IPS-NIHi11 (cell line): Measurements from ENCODE around the gene ZZZ3.
"Not testable (repeated sequence)": the region's sequence is repeated elsewhere in the genome, so short reads cannot be mapped to it uniquely, and the experiment has no call there.

Experiments used
- DNase-seq: peaks from one replicate; pipeline ENCODE4 v3.0.0; 2012; ENCODE audit warnings: mixed read lengths, low spot score

Gene ZZZ3

DNA sequence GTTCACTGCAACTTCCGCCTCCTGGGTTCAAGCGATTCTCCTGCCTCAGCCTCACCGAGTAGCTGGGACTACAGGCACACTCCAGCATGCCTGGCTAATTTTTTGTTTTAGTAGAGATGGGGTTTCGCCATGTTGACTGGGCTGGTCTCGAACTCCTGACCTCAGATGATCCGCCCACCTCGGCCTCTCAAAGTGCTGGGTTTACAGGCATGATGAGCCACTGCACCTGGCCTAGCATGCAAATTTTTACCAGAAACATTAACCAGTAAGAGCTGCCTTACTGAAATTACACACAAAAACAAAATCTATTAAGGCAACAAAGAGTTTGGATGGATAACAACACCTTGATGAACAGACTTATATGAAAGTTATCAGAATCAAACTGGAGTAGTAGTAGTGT is 12.1 kb downstream of the ZZZ3 start:
- DNase-seq = no peak

DNA sequence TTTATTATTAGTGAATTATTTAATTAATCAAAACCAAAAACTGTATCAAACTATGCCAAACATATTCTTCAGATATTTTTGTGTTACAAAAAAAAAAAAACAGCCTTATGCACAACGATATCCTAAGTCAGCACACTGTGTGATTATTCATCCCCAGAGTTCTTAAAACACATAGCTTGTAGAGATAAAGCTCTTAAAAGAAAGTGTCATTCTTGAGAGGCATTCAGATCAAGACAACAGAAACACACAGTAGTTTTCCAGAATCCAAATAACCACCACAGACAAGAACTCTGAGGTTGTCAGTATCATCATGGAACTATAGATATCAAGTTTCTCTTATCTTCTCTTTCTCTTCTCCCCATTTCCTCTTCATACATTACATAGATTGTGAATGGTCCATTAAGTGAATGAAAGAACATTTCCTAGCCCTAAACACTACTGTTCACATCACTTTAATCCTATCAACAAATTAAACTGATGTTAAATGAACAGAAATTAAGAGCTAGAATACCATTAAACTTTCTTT is 13.5 kb downstream of the ZZZ3 start:
- DNase-seq = no peak

DNA sequence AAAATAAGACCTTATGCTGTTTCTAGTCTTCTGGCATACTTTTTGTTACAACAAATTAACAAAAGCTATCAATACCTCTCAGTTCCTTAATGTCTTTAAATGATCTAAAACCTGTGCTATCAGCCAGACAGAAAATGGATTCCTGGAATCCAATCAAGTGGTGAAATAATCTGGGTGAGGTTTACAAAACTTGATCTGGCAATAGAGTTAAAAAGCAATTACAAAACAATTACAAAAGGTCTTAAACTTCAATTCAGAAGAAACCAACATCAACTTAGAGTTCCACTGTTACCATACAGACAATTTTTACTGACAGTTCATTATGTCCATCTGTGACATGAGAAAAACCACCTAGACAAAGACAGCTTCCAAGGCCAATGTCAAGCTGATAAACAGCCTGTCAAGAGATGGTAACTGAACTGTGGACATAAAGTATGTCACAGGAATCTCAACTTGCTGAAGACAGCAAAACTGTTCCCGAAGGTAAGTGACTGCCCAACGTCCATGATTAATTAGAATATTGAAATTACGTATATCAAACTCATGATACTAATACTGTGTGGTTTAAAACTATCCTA is 17.4 kb downstream of the ZZZ3 start:
- DNase-seq = no peak

DNA sequence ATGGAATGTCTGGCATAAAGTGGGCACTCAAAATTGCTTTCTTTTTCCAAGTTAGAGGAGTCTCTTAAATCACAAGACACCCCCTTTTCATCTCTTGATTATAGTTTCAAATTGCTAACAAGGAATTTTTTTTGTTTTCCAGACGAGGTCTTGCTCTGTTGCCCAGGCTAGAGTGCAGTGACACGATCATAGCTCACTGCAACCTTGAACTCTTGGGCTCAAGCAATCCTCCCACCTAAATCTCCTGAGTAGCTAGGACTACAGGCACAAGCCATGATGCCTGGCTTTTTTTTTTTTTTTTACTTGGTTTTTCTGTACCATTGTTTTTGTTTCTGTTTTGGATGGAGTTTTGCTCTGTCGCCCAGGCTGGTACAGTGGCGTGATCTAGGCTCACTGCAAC is 20.8 kb downstream of the ZZZ3 start:
- DNase-seq = no peak

DNA sequence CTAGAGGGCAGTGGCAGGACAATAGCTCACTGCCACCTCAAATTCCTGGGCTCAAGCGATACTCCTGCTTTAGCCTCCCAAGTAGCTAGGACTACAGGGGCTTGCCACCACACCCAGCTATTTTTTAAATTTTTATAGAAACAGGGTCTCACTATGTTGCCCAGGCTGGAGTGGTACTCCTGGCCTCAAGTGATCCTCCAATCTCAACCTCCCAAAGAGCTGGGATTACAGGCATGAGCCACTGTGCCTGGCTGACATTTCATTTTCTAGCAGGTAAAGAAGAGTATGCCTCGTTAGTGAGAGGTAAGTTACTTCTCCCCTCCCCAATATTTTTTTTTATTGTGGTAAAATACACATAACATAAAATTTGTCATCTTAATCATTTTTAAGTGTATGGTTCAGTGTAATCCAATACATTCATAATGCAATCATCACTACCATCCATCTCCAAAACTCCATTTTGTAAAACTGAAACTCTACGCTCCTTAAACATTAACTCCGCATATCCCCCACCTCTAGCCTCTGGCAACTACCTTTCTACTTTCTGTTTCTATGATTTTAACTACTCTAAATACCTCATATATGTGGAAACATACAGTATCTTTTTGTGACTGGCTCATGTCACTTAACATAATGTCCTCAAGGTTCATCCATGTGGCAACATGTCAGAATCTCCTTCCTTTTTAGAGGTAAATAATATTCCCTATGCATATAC is 22.4 kb downstream of the ZZZ3 start:
- DNase-seq = no peak

DNA sequence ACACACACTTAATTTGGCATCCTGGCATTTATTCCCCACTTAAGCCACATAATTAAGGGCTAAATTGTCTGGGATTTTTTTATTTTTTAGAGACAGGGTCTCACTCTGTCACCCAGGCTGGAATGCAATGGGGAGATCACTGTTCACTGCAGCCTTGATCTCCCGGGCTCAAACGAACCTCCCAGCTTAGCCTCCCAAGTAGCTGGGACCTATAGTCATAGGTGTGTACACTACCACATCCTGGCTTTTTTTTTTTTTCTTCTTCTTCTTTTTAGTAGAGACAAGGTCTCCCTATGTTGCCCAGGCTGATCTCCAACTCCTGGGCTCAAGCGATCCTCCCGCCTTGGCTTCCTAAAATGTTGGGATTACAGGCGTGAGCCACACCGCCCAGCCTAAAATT is 24.2 kb downstream of the ZZZ3 start:
- no peak for DNase-seq

DNA sequence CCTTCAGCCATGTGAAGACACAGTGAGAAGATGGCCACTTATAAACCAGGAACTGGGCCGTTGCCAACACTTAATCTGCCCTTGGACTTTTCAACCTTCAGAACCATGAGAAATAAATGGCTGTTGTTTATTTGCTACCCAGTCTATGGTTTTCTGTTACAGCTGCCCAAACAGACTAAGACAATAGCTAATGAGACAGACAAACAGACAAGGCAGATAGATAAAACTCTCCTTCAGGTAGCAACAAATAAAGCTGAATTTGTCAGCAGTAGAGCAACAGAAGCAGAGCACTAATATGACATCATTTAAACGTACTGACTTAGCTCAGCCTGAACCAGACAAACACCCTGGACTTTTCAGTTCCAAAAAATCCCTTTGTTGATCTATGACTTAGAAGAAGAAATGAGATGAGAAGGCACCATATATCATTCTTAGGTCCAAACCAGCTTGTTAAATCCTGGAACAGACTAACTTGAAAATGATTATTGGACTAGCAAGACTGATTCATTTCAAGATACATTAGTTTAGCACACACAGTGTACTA is 27.0 kb downstream of the ZZZ3 start:
- no peak for DNase-seq

DNA sequence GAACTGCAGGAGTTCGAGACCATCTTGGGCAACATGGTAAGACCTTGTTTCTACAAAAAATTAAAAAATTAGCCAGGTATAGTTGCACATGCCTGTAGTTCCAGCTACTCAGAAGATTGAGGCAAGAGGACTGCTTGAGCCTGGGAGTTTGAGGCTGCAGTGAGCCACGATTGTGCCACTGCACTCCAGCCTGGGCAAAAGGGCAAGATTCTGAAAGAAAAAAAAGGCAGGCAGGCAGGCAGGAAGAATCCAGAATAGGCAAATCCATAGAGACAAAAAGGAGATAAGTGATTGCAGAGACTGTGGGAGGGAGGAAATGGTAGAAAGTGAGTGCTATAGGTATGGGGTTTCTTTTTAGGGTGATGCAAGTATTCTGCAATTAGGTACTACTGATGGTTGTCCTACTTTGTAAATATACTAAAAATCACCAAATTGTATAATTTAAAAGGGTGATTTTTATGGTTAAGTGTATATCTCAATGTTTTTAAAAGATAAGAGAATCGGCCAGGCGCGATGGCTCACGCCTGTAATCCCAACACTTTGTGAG is 29.4 kb downstream of the ZZZ3 start:
- DNase-seq = no peak

DNA sequence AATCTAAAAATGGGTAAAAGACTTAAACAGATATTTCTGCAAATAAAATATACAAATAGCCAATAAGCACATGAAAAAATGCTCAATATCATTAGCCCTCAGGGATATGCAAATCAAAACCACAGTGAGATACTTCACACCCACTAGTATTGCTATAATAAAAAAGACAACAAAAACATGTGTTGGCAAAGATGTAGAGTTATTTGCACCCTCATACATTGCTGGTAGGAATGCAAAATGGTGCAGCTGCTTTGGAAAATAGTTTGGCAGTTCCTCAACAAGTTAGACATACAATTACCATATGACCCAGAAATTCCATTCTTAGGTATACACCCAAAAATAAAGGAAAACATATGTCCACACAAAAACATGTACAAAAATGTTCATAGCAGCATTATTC is 30.2 kb downstream of the ZZZ3 start:
- DNase-seq = no peak

DNA sequence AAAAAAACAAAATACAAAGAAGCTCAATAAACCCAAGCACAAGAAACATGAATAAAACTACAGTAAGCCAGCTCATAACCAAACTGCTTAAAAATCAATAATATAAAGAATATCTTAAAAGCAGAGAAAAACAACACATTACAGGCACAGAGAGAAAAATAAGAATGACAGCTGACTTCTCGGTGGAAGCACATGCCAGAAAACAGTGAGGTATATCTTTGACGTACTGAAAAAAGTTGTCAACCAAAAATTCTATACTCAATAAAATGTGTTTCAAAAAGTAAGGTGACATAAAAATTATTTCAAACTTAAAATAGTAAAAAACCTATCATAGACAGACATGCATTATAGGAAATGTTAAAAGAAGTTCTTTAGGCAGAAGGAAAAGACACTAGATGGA is 33.3 kb downstream of the ZZZ3 start:
- no peak for DNase-seq

DNA sequence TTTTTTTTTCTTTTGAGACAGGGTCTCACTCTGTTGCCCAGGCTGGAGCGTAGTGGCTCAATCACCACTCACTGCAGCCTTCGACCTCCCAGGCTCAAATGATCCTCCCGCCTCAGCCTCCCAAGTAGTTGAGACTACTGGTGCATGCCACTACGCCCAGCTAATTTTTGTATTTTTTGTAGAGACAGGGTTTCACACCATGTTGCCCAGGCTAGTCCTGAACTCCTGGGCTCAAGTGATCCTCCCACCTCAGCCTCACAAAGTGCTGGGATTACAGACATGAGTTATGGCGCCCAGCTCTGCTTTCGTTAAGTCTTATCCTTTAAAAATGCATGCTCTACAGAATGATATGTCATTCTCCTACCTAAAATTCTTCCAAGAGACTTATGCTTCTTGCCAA is 36.2 kb downstream of the ZZZ3 start:
- DNase-seq = not testable (repeated sequence)

DNA sequence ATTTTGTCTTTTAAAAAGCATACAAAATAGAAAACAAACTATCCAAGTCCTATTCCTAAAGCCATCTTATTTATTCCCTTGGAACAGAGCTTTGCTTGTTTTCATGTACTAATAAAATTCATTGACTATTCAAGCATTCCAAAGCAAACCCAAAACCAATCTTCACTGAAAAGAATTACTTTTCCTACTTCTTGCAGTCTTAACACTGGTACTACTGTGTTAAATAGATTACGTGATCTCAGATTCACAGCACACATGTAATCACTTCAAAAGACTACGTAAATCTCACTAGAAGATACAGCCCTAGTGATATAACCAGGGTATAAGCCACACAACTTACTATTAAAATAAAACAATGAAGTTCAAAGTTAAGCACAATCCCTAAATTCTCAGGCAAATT is 39.0 kb downstream of the ZZZ3 start:
- DNase-seq = no peak

DNA sequence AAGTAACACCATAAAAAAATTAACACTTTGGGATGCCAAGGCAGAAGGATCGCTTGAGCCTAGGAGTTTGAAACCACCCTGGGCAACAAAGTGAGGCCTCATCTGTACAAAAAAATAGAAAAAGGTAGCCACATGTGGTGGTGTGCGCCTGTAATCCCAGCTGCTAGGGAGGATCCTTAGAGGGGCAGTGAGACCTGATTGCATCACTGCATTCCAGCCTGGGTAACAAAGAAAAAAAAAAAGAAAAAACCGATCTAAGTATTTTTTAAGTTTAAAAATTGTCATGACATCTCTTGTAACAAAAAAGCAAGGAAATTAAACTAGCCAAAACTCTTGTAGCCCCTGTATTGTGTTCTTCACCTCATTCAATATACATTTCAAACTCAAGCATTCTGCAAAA is 39.5 kb downstream of the ZZZ3 start:
- DNase-seq = no peak

DNA sequence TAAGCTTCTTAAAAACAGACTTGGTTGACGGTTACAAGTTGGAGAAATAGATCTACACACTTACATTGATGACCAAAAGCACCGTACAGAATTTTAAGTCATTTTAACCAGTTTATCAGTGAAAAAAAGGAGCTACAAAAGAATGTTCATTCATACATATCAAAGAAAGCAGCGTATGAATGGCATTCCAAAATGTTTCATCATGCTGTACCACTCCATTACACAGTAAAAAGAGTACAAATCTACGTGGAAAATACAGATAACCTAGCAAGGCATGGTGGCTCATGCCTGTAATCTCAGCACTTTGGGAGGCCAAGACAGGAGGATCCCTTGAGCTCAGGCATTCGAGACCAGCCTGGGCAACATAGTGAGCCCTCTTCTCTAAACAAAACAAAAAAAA is 40.3 kb downstream of the ZZZ3 start:
- no peak for DNase-seq

DNA sequence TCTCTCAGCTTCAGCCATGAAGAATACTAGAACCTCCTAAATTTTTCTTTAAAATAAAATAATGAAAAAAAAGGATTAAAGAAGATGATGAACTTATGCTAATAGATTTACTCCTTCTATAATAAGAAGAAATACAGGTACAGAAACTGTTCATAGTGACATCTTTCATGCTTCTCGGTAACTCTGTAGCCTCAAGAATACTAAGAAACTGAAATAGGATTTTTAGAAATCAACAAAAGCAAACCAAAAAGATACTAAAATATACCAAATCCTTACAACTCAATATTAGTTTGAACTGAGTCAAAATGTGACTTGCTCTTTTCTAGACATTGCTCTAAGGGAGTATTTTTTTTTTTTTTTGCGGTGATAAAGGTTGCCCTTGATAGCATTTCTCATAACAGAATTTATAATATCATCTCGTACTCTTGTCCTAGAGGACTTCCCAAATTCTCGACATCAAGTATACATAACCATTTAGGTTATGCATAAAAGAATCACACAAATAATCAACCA is 42.8 kb downstream of the ZZZ3 start:
- no peak for DNase-seq

DNA sequence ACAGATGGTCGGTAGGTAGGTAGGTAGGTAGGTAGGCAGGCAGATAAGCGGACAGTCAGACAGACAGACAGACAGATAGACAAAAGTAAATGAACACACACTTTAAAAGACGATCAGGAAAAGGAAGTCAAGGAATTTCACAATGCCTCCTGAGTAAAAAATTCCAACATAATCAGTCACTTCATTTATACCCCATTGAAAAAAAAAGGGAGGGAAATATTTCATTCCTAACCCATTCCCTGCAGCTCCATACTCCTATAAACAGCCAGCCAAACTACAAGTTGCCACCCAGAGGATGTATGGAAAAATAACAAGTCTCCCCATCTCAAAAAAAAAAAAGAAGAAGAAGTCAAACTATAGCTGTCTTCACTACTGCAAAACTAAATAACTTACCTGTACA is 43.4 kb downstream of the ZZZ3 start:
- no peak for DNase-seq

DNA sequence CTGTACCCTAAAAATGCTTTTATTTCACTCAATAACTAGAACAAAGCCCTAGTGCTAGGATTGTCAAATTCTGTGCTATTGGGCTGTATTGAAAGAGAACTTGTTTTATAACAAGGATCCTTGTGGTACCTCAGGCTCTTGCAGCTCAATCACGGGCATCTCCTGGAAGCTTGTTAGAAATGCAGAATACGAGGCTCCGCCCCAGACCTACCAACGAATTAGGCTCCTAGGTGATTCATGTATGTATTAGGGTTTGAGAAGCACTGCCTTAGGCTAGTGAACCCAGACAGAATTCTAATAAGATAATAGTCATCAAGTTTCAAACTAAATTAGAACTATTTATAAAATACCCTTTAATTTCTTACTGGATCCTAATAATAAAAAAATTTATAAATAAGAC is 45.6 kb downstream of the ZZZ3 start:
- peak; percentile 11 for DNase-seq
